ENCODE measurements around the gene CLCC1.

GRCh38 chr1:108947871-108948525, 15.3 kb downstream of the CLCC1 start:
- TF ChIP-seq CTCF (conservative IDR thresholded peaks at IDR 0.05) (no peak), EZH2 (IDR thresholded peaks at IDR 0.05; ENCODE audit: low read depth) (no peak)

Measured in PC-9 (cell line).